ENCODE data around the gene IP6K3. TPM values are rescaled to one million over a fixed set of nuclear protein-coding genes. Genes with fewer than 3 reads are reported as not detected.
A peak's percentile ranks its signal among the peaks of the same experiment; 100 is the strongest.

IP6K3 gene
- polyA plus RNA-seq, 3 donors: not detected

- H4K20me1 ChIP-seq (ENCODE audit: insufficient read depth, low read length): no peaks in the 10 kb centered on the region
- no peak overlapping the region for H3K4me3 Mint-ChIP-seq
- no peak overlapping the region for H2AFZ ChIP-seq (ENCODE audit: insufficient read depth, low read depth, low read length, poor library complexity, severe bottlenecking)
- H3K4me3 ChIP-seq (replicated peaks in 1 of 3; ENCODE audit: low read depth in 2 of 3, low read length in 3 of 3): no peak overlapping the region
- H3K4me2 ChIP-seq (replicated peaks; ENCODE audit: extremely low read depth, low read length, poor library complexity, severe bottlenecking): no peak overlapping the region
- H3K27ac Mint-ChIP-seq: no peak overlapping the region
- intact Hi-C loops (cut with micrococcal nuclease): no loop called here
- no peaks in the 10 kb centered on the region for H3K27me3 ChIP-seq (ENCODE audit: control insufficient read depth in 2 of 2, insufficient read depth in 2 of 2, low read length in 2 of 2)
- peaks cover 54 to 55% of the 10 kb centered on the region in 2 donors for H3K36me3 Mint-ChIP-seq
- 98% methylated on average over 9 of the region's 10 CpGs for WGBS (ENCODE audit: insufficient coverage)
- H3K79me2 ChIP-seq (ENCODE audit: insufficient read depth, low read length): no peaks in the 10 kb centered on the region
- peaks cover 3 to 5% of the 10 kb centered on the region in 2 donors for H3K4me1 ChIP-seq (ENCODE audit: control insufficient read depth in 1 of 2, insufficient read depth in 2 of 2, low read length in 2 of 2)
- H3K9me3 Mint-ChIP-seq: no peaks in the 10 kb centered on the region
- H3K4me1 Mint-ChIP-seq: peaks cover 11% of the 10 kb centered on the region
- TF ChIP-seq CTCF (IDR thresholded peaks at IDR 0.05): no peak
- H3K36me3 ChIP-seq (replicated peaks in 1 of 2; ENCODE audit: control insufficient read depth in 1 of 2, insufficient read depth in 2 of 2, low read length in 2 of 2): peaks cover 18 to 49% of the 10 kb centered on the region in 2 donors
- H3K9ac ChIP-seq (ENCODE audit: insufficient read depth, low read length, poor library complexity, severe bottlenecking): no peak overlapping the region
- H3K9me3 ChIP-seq (replicated peaks in 1 of 2; ENCODE audit: control insufficient read depth in 1 of 2, insufficient read depth in 1 of 2, low read length in 2 of 2): no peaks in the 10 kb centered on the region
- peaks cover 0 to 4% (median 0%) of the 10 kb centered on the region in 3 donors for H3K27me3 Mint-ChIP-seq (ENCODE audit: low read depth in 3 of 3)
- DNase-seq: no peak
- H3K27ac ChIP-seq (ENCODE audit: low read depth in 1 of 2, low read length in 2 of 2): no peak overlapping the region
These were observed 48.9 kb downstream of the IP6K3 start for GRCh38 chr6:33697845-33698244.

- peak overlapping the region in 2 of 7 donors; percentile 26 to 52 for H3K27ac Mint-ChIP-seq
- no peak overlapping the region for H3K27ac ChIP-seq (ENCODE audit: low read depth in 1 of 2, low read length in 2 of 2)
- H3K27me3 ChIP-seq (ENCODE audit: control insufficient read depth in 2 of 2, insufficient read depth in 2 of 2, low read length in 2 of 2): no peaks in the 10 kb centered on the region
- no peak overlapping the region for H3K4me2 ChIP-seq (replicated peaks; ENCODE audit: extremely low read depth, low read length, poor library complexity, severe bottlenecking)
- peaks cover 4 to 10% of the 10 kb centered on the region in 2 donors for H3K4me1 ChIP-seq (ENCODE audit: control insufficient read depth in 1 of 2, insufficient read depth in 2 of 2, low read length in 2 of 2)
- peaks cover 55 to 58% of the 10 kb centered on the region in 2 donors for H3K36me3 Mint-ChIP-seq
- WGBS (ENCODE audit: insufficient coverage): 25% methylated on average over 13 of the region's 15 CpGs
- peaks cover 18 to 49% of the 10 kb centered on the region in 2 donors for H3K36me3 ChIP-seq (replicated peaks in 1 of 2; ENCODE audit: control insufficient read depth in 1 of 2, insufficient read depth in 2 of 2, low read length in 2 of 2)
- H3K4me3 Mint-ChIP-seq: no peak overlapping the region
- peaks cover 0 to 4% (median 0%) of the 10 kb centered on the region in 3 donors for H3K27me3 Mint-ChIP-seq (ENCODE audit: low read depth in 3 of 3)
- H2AFZ ChIP-seq (ENCODE audit: insufficient read depth, low read depth, low read length, poor library complexity, severe bottlenecking): no peak overlapping the region
- peaks cover 18% of the 10 kb centered on the region for H3K4me1 Mint-ChIP-seq
- DNase-seq: no peak
- no peaks in the 10 kb centered on the region for H3K9me3 ChIP-seq (replicated peaks in 1 of 2; ENCODE audit: control insufficient read depth in 1 of 2, insufficient read depth in 1 of 2, low read length in 2 of 2)
- H3K4me3 ChIP-seq (replicated peaks in 1 of 3; ENCODE audit: low read depth in 2 of 3, low read length in 3 of 3): no peak overlapping the region
- intact Hi-C loops (cut with micrococcal nuclease): no loop called here
- no peaks in the 10 kb centered on the region for H3K79me2 ChIP-seq (ENCODE audit: insufficient read depth, low read length)
- no peaks in the 10 kb centered on the region for H3K9me3 Mint-ChIP-seq
- no peak overlapping the region for H3K9ac ChIP-seq (ENCODE audit: insufficient read depth, low read length, poor library complexity, severe bottlenecking)
- no peaks in the 10 kb centered on the region for H4K20me1 ChIP-seq (ENCODE audit: insufficient read depth, low read length)
- TF ChIP-seq CTCF (IDR thresholded peaks at IDR 0.05): no peak
These were observed 49.9 kb downstream of the IP6K3 start for GRCh38 chr6:33696548-33697518.

Measured in CD14-positive monocyte (primary cell).